Thoracic aorta (tissue), 2 donors: ENCODE results near the gene APBA2. TPM values are rescaled to one million over a fixed set of nuclear protein-coding genes. Genes with fewer than 3 reads are reported as not detected.
"Not testable (repeated sequence)": the region's sequence is repeated elsewhere in the genome, so short reads cannot be mapped to it uniquely, and the experiment has no call there.

ENCODE experiments used
- ATAC-seq: fragments of 150-250 bp; one replicate; pipeline ENCODE4 v1.8.0; 2017; ENCODE audit warnings: low read depth; ENCODE audit not compliant: insufficient number of reproducible peaks, low FRiP score
- DNase-seq: peaks from one replicate; pipeline ENCODE4 v3.0.0-alpha.2; 2020; ENCODE audit warnings: low spot score
- H3K27ac ChIP-seq, 2 donors: fragments of 200-600 bp; sonication (generic); 1 replicate in 1 of 2; 2 replicates in 1 of 2; pipeline ENCODE4 v1.5.1; 2016; ENCODE audit warnings: mild to moderate bottlenecking in 2 of 2, moderate library complexity in 2 of 2
- H3K27me3 ChIP-seq: fragments of 200-600 bp; sonication (generic); replicated peaks from 2 replicates; pipeline ENCODE4 v1.6.0; 2016; ENCODE audit warnings: mild to moderate bottlenecking; ENCODE audit not compliant: insufficient read depth
- H3K36me3 ChIP-seq: fragments of 200-600 bp; sonication (generic); one replicate; pipeline ENCODE4 v1.5.1; 2016
- H3K4me1 ChIP-seq, 2 donors: fragments of 200-600 bp; sonication (generic); 1 replicate in 1 of 2; 2 replicates in 1 of 2; pipeline versions ENCODE4 v1.5.1 to v1.6.0; 2016; ENCODE audit warnings: low read depth in 2 of 2, mild to moderate bottlenecking in 1 of 2; ENCODE audit not compliant: control insufficient read depth in 1 of 2
- H3K4me3 ChIP-seq: fragments of 200-600 bp; sonication (generic); 2 replicates; pipeline ENCODE4 v1.5.1; 2016; ENCODE audit warnings: mild to moderate bottlenecking
- H3K9me3 ChIP-seq: fragments of 200-600 bp; sonication (generic); 2 replicates; pipeline ENCODE4 v1.5.1; 2016
- CTCF ChIP-seq: fragments of 200-600 bp; sonication (generic); IDR thresholded peaks from one replicate; pipeline ENCODE4 v1.5.1; 2019; ENCODE audit warnings: antibody characterized with exemption
- total RNA-seq, 2 donors: library from RNA; depleted of rRNA; stranded (reverse); fragments of >200 nt; gene quantifications; one replicate each; pipeline versions ENCODE4 v1.1.0 to v1.2.3, GENCODE V29; 2016

The APBA2 gene
- 1 to 10 TPM; 4.9 to 5.6 TPM for total RNA-seq

DNA sequence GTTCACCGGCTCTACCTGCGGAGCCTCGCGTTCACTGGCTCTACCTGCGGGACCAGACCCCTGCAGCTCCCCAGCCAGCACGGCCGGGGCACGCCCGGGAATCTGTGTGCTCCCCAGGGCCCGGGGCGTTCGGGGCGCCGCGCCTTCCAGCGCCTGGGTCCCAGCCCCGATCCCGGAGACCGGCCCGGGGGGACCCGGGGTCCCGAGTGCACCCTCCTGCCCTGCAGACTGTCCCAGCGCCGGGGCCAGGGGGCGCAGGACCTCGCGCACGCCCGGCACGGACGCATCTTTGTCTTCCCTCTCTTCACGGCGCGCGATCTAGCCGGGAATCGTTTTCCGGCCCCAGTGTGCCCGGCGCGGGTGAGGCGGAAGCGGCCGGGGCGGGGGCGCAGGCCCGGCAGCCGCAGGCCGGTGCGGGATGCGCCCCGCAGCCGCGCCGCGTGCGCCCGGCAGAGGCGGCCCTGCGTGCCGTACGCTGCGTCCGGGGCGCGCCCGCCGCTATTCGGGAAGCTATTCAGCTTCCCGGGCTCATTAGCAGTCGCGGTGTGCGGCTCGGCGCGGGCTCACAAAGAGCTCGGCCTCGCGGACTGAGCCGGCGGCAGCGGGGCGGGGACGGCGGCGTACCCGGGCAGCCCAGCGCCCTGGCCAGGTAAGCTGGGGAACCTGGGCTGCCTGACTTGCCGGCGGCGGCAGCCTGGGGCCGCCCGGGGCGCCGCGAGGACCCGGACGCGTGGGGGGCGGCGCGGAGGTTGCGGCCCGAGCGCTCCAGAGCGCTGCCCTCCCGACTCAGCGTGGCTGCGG is at the start of gene APBA2:
TSS of gene APBA2 (plus strand) at position 345 of the 801 bp plus-strand sequence. CDS start 167,911 bp downstream, outside the sequence.
- ATAC-seq (no peak), DNase-seq (no peak)
- peaks cover 0 to 12% of the 10 kb centered on the region in 2 donors for H3K4me1 ChIP-seq
- peak within 1 kb of the TSS; percentile 69 for H3K4me3 ChIP-seq
- peaks cover 3% of the 10 kb centered on the region for H3K27me3 ChIP-seq
- no peak for TF ChIP-seq CTCF
- no peak within 1 kb of the TSS for H3K27ac ChIP-seq
- no peaks in the 10 kb centered on the region for H3K9me3 ChIP-seq
- H3K36me3 ChIP-seq = no peaks in the 10 kb centered on the region

- H3K36me3 ChIP-seq, DNase-seq, H3K27me3 ChIP-seq, H3K4me1 ChIP-seq, ATAC-seq, H3K9me3 ChIP-seq, H3K4me3 ChIP-seq, H3K27ac ChIP-seq: not testable (repeated sequence)
Measured at GRCh38 chr15:28840285-28840684, 45.5 kb upstream of the APBA2 start.

GRCh38 chr15:28842210-28842609 is 43.6 kb upstream of the APBA2 start:
- ATAC-seq = not testable (repeated sequence)

DNA sequence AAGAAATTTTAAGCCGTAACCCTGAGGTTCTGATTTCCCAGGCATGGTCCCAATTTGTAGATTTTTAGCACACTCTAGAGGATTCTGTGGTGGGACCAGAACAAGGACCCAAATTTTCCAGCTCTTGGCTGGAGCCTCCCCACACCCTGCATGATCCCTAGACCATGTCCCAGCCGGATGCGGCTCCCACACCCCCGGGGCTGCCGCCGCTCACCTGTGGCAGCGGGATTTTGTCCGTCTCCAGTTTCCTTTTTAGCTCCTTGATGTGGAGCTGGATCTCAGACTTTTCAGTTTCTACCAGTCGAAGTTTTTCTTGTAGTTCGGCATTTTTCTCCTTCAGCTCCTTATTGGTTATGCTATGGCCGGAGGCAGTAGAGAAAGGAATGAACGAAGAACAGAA is 42.3 kb upstream of the APBA2 start:
- not testable (repeated sequence) for H3K4me1 ChIP-seq, H3K27ac ChIP-seq, H3K36me3 ChIP-seq, H3K4me3 ChIP-seq, H3K27me3 ChIP-seq, ATAC-seq, H3K9me3 ChIP-seq, DNase-seq

More at GRCh38 chr15:28842210-28842609, 43.6 kb upstream of the APBA2 start:
- DNase-seq, H3K9me3 ChIP-seq, H3K27me3 ChIP-seq, H3K4me3 ChIP-seq, H3K27ac ChIP-seq, H3K36me3 ChIP-seq, H3K4me1 ChIP-seq: not testable (repeated sequence)

- H3K4me1 ChIP-seq, H3K9me3 ChIP-seq, H3K36me3 ChIP-seq, DNase-seq, ATAC-seq, H3K27ac ChIP-seq, H3K27me3 ChIP-seq, H3K4me3 ChIP-seq: not testable (repeated sequence)
Measured at GRCh38 chr15:28844147-28844546, 41.6 kb upstream of the APBA2 start.

DNA sequence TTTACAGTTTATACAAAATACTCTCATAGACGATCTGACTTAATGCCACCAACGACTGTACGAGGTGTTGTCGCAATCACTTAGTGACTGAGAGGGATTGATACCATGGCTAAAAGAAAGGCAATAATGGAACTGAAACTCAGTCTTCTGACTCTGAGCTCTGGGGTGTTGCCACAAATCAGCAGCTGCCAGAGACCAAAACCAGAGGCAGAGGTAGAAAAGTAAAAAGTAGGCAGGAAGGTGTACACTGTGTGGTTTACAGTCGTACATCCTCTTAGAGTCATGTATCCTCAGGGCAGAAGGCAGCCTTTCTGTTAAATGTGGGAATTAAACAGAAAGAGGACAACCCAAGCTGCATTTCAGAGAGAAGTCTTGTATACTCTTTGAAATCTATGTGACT is 38.5 kb upstream of the APBA2 start:
- H3K27me3 ChIP-seq, H3K4me3 ChIP-seq, H3K36me3 ChIP-seq, H3K27ac ChIP-seq, DNase-seq, H3K9me3 ChIP-seq, ATAC-seq, H3K4me1 ChIP-seq: not testable (repeated sequence)

DNA sequence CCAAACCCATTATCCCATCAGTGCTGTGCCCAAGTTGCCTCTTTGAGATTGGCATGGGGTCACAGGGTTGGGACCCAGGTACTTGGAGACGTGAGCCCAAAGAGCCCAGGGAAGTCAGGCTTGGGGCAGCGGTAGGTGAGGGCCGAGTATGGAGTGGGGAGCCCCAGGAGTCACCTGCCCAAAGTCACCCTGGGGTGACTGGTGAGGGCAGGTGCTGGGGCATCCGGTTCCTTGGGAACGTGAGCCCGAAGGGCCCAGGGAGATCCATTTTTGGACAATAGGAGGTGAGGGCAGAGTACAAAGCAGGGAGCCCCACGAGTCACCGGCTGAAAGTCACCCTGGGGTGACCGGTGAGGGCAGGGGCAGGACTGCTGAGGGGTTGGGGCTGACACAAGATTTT is 37.8 kb upstream of the APBA2 start:
- not testable (repeated sequence) for H3K9me3 ChIP-seq, H3K27me3 ChIP-seq, H3K36me3 ChIP-seq, H3K4me3 ChIP-seq, ATAC-seq, H3K4me1 ChIP-seq, DNase-seq, H3K27ac ChIP-seq

DNA sequence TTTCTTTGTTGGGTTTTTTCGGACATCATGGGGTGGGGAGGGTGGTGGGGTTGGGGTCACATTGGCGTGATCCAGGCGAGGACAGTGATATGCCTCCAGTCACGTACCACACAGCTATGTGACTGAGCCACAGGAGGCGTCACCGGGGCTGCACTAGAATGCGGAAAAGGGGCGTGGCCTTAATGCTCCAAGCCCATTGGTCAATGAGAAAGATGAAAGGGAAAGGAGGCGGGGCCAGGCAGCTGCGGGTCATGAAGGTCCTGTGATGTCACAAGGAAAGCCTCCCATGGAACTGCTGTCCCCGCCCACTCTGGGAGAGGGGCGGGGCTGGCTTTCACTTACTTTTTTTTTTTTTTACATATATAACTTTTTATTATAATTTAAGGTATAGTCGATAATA is 37.3 kb upstream of the APBA2 start, which contains the start of gene GOLGA6L7:
TSS of gene GOLGA6L7 (minus strand) at position 124 of the 400 bp plus-strand sequence. CDS start at position 29, 95 bp downstream.
- H3K36me3 ChIP-seq, DNase-seq, H3K27ac ChIP-seq, ATAC-seq, H3K9me3 ChIP-seq, H3K4me1 ChIP-seq, H3K4me3 ChIP-seq, H3K27me3 ChIP-seq: not testable (repeated sequence)

GRCh38 chr15:28849271-28849670 is 36.5 kb upstream of the APBA2 start:
- not testable (repeated sequence) for H3K27ac ChIP-seq, H3K9me3 ChIP-seq, ATAC-seq, H3K27me3 ChIP-seq, H3K4me1 ChIP-seq, H3K4me3 ChIP-seq, DNase-seq, H3K36me3 ChIP-seq

GRCh38 chr15:28849766-28850165 is 36.0 kb upstream of the APBA2 start:
- not testable (repeated sequence) for DNase-seq, H3K27me3 ChIP-seq, H3K4me1 ChIP-seq, H3K9me3 ChIP-seq, H3K36me3 ChIP-seq, ATAC-seq, H3K27ac ChIP-seq, H3K4me3 ChIP-seq

GRCh38 chr15:28853654-28854053 is 32.1 kb upstream of the APBA2 start:
- ATAC-seq, DNase-seq, H3K9me3 ChIP-seq, H3K4me1 ChIP-seq, H3K4me3 ChIP-seq, H3K27ac ChIP-seq, H3K36me3 ChIP-seq, H3K27me3 ChIP-seq: not testable (repeated sequence)

- not testable (repeated sequence) for H3K27ac ChIP-seq, H3K4me1 ChIP-seq, H3K4me3 ChIP-seq, H3K27me3 ChIP-seq, H3K36me3 ChIP-seq, H3K9me3 ChIP-seq, ATAC-seq, DNase-seq
Measured at GRCh38 chr15:28854578-28854977, 31.2 kb upstream of the APBA2 start.
